ENCODE data around the gene MAGI1.

DNA sequence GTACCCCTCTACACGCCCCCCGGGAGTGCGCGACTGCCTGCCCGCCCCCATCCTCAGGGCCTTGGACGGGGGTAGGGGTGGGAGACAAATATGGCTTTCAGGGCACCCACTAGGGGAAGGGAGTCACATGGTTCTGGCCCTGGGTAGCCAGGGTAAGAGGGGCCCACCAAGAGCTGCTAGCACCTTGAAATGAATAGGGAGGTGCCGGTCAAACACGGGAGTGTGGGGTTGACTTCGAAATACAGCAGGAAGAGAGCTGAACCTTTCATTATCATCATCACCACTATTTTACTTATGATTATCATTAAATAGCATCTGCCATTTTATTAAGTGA lies 489.1 kb downstream of the MAGI1 start:
- TF ChIP-seq SP1 (IDR thresholded peaks at IDR 0.05) = no peak
- TF ChIP-seq FOXA1 (IDR thresholded peaks at IDR 0.05) = no peak
- no peak for TF ChIP-seq CTBP1 (IDR thresholded peaks at IDR 0.05; ENCODE audit: borderline replicate concordance)
- no peak for TF ChIP-seq L3MBTL2 (conservative IDR thresholded peaks at IDR 0.05)

Measured in HEK293T (cell line).